Common myeloid progenitor, CD34-positive (primary cell): ENCODE results near the gene RUNX1.

Experiments
- CTCF ChIA-PET: fragments of 350-600 bp; sonication (Branson Sonifier 250); formaldehyde crosslinking; loops from one replicate; lab custom pipeline; 2021; ENCODE audit warnings: antibody characterized with exemption; lab: Charles Lee
- POLR2A ChIA-PET: fragments of 350-600 bp; sonication (Branson Sonifier 250); formaldehyde crosslinking; loops from one replicate; lab custom pipeline; 2021; ENCODE audit warnings: antibody characterized with exemption; lab: Charles Lee
- DNase-seq, 3 donors: peaks; one replicate each; pipeline versions ENCODE4 v3.0.0 to v3.0.0-alpha.2; 2013
- H3K27ac ChIP-seq, 2 experiments: 1 replicate in 1 of 2; 2 replicates in 1 of 2; pipeline ENCODE4 v1.7.0; 2013; ENCODE audit warnings: inconsistent platforms in 2 of 2, low read length in 2 of 2, mild to moderate bottlenecking in 2 of 2, low read depth in 1 of 2, moderate library complexity in 1 of 2; ENCODE audit not compliant: severe bottlenecking in 2 of 2, insufficient read depth in 1 of 2, poor library complexity in 1 of 2
- H3K27me3 ChIP-seq, 5 experiments: replicated peaks in 2 of 5; 1 replicate in 3 of 5; 2 replicates in 2 of 5; pipeline versions ENCODE4 v1.6.1 to v1.7.0; 2013; ENCODE audit warnings: low read length in 4 of 5, mild to moderate bottlenecking in 2 of 5, moderate library complexity in 2 of 5, inconsistent platforms in 1 of 5; ENCODE audit not compliant: insufficient read depth in 5 of 5, control insufficient read depth in 4 of 5
- H3K36me3 ChIP-seq, 4 experiments: 1 replicate in 2 of 4; 2 replicates in 2 of 4; pipeline versions ENCODE4 v1.6.1 to v1.7.0; 2013; ENCODE audit warnings: low read length in 3 of 4, control low read depth in 1 of 4, mild to moderate bottlenecking in 1 of 4; ENCODE audit not compliant: control insufficient read depth in 4 of 4, insufficient read depth in 4 of 4
- H3K4me1 ChIP-seq, 4 experiments: 1 replicate in 3 of 4; 2 replicates in 1 of 4; pipeline versions ENCODE4 v1.6.1 to v1.7.1; 2013; ENCODE audit warnings: low read length in 3 of 4, mild to moderate bottlenecking in 3 of 4, control low read depth in 1 of 4, inconsistent platforms in 1 of 4, moderate library complexity in 1 of 4; ENCODE audit not compliant: control insufficient read depth in 4 of 4, insufficient read depth in 4 of 4; ENCODE audit errors: control extremely low read depth in 1 of 4
- H3K4me3 ChIP-seq, 7 experiments: 1 replicate in 4 of 7; 2 replicates in 3 of 7; pipeline versions ENCODE4 v1.5.1 to v1.7.0; 2013; ENCODE audit warnings: mild to moderate bottlenecking in 7 of 7, low read length in 6 of 7, moderate library complexity in 6 of 7, inconsistent platforms in 2 of 7, low read depth in 2 of 7, control low read depth in 1 of 7; ENCODE audit not compliant: insufficient read depth in 4 of 7, control insufficient read depth in 1 of 7; ENCODE audit errors: extremely low read depth in 1 of 7
- H3K9me3 ChIP-seq, 5 experiments: 1 replicate in 4 of 5; 2 replicates in 1 of 5; pipeline versions ENCODE4 v1.6.1 to v1.7.1; 2013; ENCODE audit warnings: low read length in 4 of 5, mild to moderate bottlenecking in 2 of 5, inconsistent platforms in 1 of 5, low read depth in 1 of 5, moderate library complexity in 1 of 5; ENCODE audit not compliant: control insufficient read depth in 4 of 5, insufficient read depth in 2 of 5; ENCODE audit errors: control extremely low read depth in 1 of 5
- WGBS: methylation state at CpG from one replicate; pipeline ENCODE4 v1.1.5; 2013; ENCODE audit not compliant: insufficient coverage; 5-methylcytosine and 5-hydroxymethylcytosine counted together

Gene RUNX1

DNA sequence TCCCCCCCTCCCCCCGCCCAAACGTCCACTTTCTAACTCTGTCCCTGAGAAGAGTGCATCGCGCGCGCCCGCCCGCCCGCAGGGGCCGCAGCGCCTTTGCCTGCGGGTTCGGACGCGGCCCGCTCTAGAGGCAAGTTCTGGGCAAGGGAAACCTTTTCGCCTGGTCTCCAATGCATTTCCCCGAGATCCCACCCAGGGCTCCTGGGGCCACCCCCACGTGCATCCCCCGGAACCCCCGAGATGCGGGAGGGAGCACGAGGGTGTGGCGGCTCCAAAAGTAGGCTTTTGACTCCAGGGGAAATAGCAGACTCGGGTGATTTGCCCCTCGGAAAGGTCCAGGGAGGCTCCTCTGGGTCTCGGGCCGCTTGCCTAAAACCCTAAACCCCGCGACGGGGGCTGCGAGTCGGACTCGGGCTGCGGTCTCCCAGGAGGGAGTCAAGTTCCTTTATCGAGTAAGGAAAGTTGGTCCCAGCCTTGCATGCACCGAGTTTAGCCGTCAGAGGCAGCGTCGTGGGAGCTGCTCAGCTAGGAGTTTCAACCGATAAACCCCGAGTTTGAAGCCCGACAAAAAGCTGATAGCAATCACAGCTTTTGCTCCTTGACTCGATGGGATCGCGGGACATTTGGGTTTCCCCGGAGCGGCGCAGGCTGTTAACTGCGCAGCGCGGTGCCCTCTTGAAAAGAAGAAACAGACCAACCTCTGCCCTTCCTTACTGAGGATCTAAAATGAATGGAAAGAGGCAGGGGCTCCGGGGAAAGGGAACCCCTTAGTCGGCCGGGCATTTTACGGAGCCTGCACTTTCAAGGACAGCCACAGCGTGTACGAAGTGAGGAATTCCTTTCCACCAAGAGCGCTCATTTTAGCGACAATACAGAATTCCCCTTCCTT, 158.1 kb downstream of the RUNX1 start:
- peak overlapping the region in 6 of 7 experiments; percentile 38 to 96 (median 85) for H3K4me3 ChIP-seq
- 11% methylated on average over 54 of the region's 60 CpGs for WGBS
- H3K27ac ChIP-seq = peak overlapping the region; percentile 79 to 95
- ChIA-PET CTCF (interaction anchor here (0.6 to 5.3 kb wide), 16 partner anchors 9 to 948 kb away, joined by 3 to 46 read pairs (median 5); no protein-coding TSS in a partner anchor), POLR2A (interaction anchor here (0.6 to 5.0 kb wide), 6 partner anchors 15 to 159 kb away, joined by 3 to 51 read pairs (median 10); no protein-coding TSS in a partner anchor)
- no peaks in the 10 kb centered on the region for H3K9me3 ChIP-seq
- DNase-seq = peak in 2 of 3 donors; percentile 57 to 69
- H3K27me3 ChIP-seq = no peaks in the 10 kb centered on the region
- H3K4me1 ChIP-seq = peaks cover 26 to 73% (median 46%) of the 10 kb centered on the region in 4 experiments
- H3K36me3 ChIP-seq = peaks cover 0 to 21% (median 10%) of the 10 kb centered on the region in 4 experiments

DNA sequence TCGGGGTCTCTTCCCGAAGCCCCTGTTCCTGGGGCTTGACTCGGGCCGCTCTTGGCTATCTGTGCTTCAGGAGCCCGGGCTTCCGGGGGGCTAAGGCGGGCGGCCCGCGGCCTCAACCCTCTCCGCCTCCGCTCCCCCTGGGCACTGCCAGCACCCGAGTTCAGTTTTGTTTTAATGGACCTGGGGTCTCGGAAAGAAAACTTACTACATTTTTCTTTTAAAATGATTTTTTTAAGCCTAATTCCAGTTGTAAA, 158.7 kb downstream of the RUNX1 start:
- Histone ChIP-seq H3K36me3 (peaks cover 0 to 25% (median 12%) of the 10 kb centered on the region in 4 experiments), H3K4me3 (peak overlapping the region in 6 of 7 experiments; percentile 63 to 96 (median 87)), H3K27me3 (no peaks in the 10 kb centered on the region), H3K27ac (peak overlapping the region; percentile 79 to 95), H3K9me3 (no peaks in the 10 kb centered on the region), H3K4me1 (peaks cover 32 to 77% (median 45%) of the 10 kb centered on the region in 4 experiments)
- WGBS = 19% methylated on average over 6 of the region's 14 CpGs
- no peak for DNase-seq
- ChIA-PET POLR2A (interaction anchor here (1.0 to 5.0 kb wide), 10 partner anchors 16 to 510 kb away, joined by 3 to 51 read pairs (median 6); no protein-coding TSS in a partner anchor), CTCF (interaction anchor here (0.8 to 5.3 kb wide), 21 partner anchors 10 to 949 kb away, joined by 3 to 46 read pairs (median 5); no protein-coding TSS in a partner anchor)

DNA sequence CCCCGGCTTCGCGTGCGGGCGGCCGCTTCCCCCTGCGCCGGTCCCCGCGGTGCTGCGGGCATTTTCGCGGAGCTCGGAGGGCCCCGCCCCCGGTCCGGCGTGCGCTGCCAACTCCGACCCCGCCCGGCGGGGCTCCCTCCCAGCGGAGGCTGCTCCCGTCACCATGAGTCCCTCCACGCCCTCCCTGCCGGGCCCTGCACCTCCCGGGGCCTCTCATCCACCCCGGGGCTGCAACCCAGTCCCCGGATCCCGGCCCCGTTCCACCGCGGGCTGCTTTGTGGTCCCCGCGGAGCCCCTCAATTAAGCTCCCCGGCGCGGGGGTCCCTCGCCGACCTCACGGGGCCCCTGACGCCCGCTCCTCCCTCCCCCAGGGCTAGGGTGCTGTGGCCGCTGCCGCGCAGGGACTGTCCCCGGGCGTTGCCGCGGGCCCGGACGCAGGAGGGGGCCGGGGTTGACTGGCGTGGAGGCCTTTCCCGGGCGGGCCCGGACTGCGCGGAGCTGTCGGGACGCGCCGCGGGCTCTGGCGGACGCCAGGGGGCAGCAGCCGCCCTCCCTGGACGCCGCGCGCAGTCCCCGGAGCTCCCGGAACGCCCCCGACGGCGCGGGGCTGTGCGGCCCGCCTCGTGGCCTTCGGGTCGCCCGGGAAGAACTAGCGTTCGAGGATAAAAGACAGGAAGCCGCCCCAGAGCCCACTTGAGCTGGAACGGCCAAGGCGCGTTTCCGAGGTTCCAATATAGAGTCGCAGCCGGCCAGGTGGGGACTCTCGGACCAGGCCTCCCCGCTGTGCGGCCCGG, 159.2 kb downstream of the RUNX1 start:
- 1% methylated on average over 74 of the region's 98 CpGs for WGBS
- Histone ChIP-seq H3K4me3 (peak overlapping the region; percentile 61 to 99 (median 87)), H3K27me3 (no peaks in the 10 kb centered on the region), H3K27ac (peak overlapping the region; percentile 79 to 95), H3K9me3 (no peaks in the 10 kb centered on the region), H3K4me1 (peaks cover 36 to 78% (median 45%) of the 10 kb centered on the region in 4 experiments), H3K36me3 (peaks cover 0 to 27% (median 15%) of the 10 kb centered on the region in 4 experiments)
- ChIA-PET CTCF (interaction anchor here (0.6 to 5.3 kb wide), 25 partner anchors 10 to 949 kb away, joined by 3 to 46 read pairs (median 5); no protein-coding TSS in a partner anchor), POLR2A (interaction anchor here (0.5 to 5.0 kb wide), 16 partner anchors 10 to 1053 kb away, joined by 3 to 51 read pairs (median 4); no protein-coding TSS in a partner anchor)
- DNase-seq = peak; percentile 80 to 88 (median 87)

GRCh38 chr21:34889320-34889675, 159.8 kb downstream of the RUNX1 start:
- ChIA-PET CTCF (interaction anchor here (0.6 to 5.3 kb wide), 20 partner anchors 9 to 950 kb away, joined by 3 to 46 read pairs (median 5); no protein-coding TSS in a partner anchor), POLR2A (interaction anchor here (0.5 to 5.0 kb wide), 17 partner anchors 9 to 1053 kb away, joined by 3 to 51 read pairs (median 3); no protein-coding TSS in a partner anchor)
- H3K4me3 ChIP-seq = peak overlapping the region; percentile 47 to 99 (median 87)
- WGBS = 0% methylated on average over 43 of the region's 45 CpGs
- H3K4me1 ChIP-seq = peaks cover 36 to 80% (median 41%) of the 10 kb centered on the region in 4 experiments
- H3K27ac ChIP-seq = peak overlapping the region; percentile 79 to 95
- H3K9me3 ChIP-seq = no peaks in the 10 kb centered on the region
- no peaks in the 10 kb centered on the region for H3K27me3 ChIP-seq
- H3K36me3 ChIP-seq = peaks cover 0 to 32% (median 18%) of the 10 kb centered on the region in 4 experiments
- DNase-seq = peak in 2 of 3 donors; percentile 73 to 77

GRCh38 chr21:34888569-34889319, 160.4 kb downstream of the RUNX1 start:
- DNase-seq = peak; percentile 78 to 94 (median 94)
- Histone ChIP-seq H3K36me3 (peaks cover 0 to 37% (median 20%) of the 10 kb centered on the region in 4 experiments), H3K27ac (peak overlapping the region; percentile 83 to 95), H3K27me3 (no peaks in the 10 kb centered on the region), H3K4me1 (peaks cover 35 to 80% (median 42%) of the 10 kb centered on the region in 4 experiments), H3K9me3 (no peaks in the 10 kb centered on the region), H3K4me3 (peak overlapping the region; percentile 47 to 99 (median 87))
- ChIA-PET POLR2A (interaction anchor here (0.6 to 5.0 kb wide), 17 partner anchors 8 to 506 kb away, joined by 3 to 51 read pairs (median 5); no protein-coding TSS in a partner anchor), CTCF (interaction anchor here (1.0 to 5.3 kb wide), 17 partner anchors 8 to 950 kb away, joined by 3 to 46 read pairs (median 5); no protein-coding TSS in a partner anchor)
- WGBS = 0% methylated on average over 83 of the region's 96 CpGs
